CD4-positive, alpha-beta T cell treated with Interleukin-1 beta for 1 hour (primary cell): Measurements from ENCODE around the gene HIVEP1.

Experiments
- DNase-seq, 2 donors: peaks; one replicate each; pipeline ENCODE4 v3.0.0-alpha.2; 2020 to 2022

HIVEP1 gene

GRCh38 chr6:12200761-12201160 is 188.6 kb downstream of the HIVEP1 start:
- DNase-seq: no peak

DNA sequence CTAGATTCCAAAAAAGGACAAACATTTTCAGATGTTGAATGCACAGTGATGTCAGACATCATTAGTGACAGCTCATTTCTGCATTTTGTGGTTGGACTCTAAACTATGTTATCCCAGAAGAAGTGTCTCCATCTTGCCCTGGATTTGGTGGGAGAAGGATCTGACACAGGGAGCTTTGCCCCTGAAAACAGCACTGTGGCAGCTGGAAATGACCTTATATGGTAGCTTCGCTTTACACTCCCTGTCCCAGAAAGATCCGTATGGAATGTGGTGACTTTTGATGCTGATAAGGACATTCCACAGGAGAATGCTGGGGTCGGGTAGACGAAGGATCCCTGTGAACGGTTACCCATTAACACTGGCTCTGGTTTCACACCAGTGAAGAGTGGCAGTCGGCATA is 190.9 kb downstream of the HIVEP1 start:
- no peak for DNase-seq

- DNase-seq: peak; percentile 10 to 75
These were observed 196.1 kb downstream of the HIVEP1 start for GRCh38 chr6:12208190-12208589.

GRCh38 chr6:12208673-12209072 is 196.6 kb downstream of the HIVEP1 start:
- DNase-seq: no peak
